Measurements from ENCODE around the gene SPINT3. TPM values are rescaled to one million over a fixed set of nuclear protein-coding genes. Genes with fewer than 3 reads are reported as not detected.

The SPINT3 gene, protein sequence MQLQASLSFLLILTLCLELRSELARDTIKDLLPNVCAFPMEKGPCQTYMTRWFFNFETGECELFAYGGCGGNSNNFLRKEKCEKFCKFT
- not detected for total RNA-seq
- long read RNA-seq, result 0 reads

DNA sequence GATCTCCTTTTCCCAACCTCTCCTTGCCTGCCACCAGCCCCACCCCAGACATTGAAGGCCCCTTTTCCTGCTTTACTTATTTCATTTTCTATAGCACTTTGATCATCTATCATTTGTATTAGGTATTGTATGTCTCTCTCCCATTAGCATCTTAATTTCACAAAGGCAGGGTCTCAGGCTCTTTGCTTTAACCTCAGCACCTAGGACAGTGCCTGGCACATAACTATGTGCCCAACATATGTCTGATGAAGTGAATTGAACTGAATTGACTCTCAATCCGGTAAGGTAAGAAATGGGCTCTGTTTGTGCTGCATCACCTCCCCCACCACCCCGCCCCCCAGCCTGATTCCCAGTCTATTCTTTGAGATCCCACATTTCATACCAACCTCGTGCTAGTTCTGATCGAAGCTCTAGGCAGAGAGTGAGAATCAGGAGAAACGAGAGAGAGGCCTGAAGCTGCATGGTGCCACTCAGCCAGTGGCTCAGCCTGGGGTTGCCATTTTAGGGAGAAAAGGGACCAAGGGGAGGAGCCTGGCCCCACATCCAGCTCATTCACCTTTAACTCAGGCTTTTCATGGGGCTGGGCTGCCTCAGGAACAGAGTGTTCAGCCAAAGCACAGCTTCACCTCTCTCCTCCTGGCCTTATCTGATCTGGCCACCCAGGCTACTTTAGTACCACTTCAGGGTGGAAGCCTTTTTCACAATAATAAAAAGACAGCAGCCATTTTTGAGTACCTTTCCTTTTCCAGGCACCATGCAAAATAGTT is at the start of gene SPINT3:
Gene SPINT3 (minus strand): TSS at position 476 of the 767 bp plus-strand sequence. CDS start 14 bp downstream, at position 462.
- intact Hi-C loops (cut with micrococcal nuclease), result no loop called here
- DNase-seq, result no peak
- no peak for ATAC-seq

DNA sequence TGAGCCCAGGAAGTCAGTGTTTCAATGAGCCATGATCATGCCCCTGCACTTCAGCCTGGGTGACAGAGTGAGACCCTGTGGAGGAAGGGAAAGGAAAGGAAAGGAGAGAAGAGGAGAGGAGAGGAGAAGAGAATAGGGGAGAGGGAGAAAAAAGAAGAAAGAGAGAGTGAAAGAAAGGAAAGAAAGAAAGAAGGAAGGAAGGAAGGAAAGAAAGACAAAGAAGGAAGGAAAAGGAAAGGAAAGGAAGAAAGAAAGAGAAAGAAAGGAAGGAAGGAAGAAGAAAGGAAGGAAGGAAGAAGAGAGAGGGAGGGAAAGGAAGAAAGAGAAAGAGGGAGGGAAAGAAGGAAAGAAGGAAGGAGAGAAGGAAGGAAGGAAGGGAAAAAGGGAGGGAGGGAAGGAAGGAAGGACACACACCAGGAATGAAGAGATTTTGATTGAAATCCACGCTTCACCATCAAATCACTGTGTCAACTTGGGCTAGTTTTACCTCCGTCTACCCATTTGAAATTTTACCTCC is 49.4 kb upstream of the SPINT3 start:
- no peak for ATAC-seq
- DNase-seq, result no peak
- intact Hi-C loops (cut with micrococcal nuclease), result no loop called here

DNA sequence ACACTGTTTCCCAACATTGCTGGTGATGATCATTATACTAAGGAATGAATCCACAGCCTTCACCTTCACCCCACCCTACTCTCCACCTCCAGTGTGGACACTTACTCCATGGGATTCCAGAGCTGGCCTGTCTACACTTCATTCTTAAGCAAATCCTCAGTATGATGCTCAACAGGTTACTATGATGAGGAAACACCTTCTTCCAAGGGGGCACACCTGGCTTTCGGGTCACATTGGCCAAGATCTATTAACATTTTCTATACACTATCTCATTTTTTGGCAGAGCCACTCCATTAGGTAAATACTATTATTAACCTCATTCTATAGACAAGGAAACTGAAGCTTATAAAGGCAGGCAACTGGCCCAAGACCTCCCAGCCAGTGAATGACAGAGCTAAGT is 39.8 kb upstream of the SPINT3 start:
- DNase-seq, result no peak
- ATAC-seq, result no peak
- intact Hi-C loops (cut with micrococcal nuclease), result no loop called here

DNA sequence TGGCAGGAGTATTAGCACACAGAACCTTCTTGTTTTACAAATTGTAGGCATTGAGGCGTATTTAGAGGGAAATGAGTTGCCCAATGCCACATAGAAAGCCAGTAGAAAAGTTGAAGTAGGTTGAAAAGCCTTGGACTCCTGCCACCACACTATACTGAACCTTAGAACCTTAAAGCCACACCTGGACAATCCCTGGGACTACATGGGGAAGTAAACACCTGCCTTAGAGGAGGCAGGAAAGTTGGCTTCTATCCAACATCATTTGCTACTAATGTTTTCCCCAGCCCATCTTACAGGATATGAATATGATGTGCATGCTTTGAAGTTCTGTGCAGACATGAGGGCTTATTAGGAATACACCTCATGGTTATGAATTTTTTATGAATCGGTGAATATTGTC is 37.0 kb upstream of the SPINT3 start:
- DNase-seq, result no peak
- ATAC-seq, result no peak
- intact Hi-C loops (cut with micrococcal nuclease), result no loop called here

DNA sequence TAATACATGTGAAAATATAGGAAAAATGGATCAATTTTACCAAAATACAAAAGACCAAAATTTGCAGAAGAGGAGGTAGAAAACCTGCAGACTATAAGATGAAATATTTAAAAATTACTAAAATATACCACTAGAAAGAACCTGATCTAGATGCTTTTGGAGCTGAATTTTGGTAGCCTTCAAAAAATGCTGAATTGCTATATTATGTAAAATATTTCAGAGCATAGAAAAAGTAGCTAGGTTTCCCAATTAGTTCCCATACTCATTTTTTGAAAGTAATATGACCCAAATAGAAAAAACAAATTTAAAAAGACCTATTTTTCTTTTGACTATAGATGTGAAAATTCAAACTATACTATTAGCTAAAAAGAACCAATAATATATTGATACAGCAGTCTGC is 35.3 kb upstream of the SPINT3 start:
- intact Hi-C loops (cut with micrococcal nuclease), result no loop called here
- ATAC-seq, result no peak
- no peak for DNase-seq

DNA sequence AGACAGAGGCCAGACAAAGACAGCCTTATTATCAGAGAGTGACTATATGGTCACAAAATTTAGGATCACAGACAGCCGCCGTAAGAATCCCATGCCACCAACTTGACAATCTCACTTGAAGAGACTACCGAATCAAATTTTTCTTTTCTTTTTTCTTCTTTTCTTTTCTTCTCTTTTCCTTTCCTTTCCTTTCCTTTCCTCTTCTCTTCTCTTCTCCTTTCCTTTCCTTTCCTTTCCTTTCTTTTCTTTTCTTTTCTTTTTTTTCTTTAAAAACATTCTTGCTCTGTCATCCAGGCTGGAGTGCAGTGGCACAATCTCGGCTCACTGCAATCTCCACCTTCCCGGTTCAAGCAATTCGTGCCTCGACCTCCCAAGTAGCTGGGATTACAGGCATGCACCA is 33.0 kb upstream of the SPINT3 start:
- DNase-seq (no peak), ATAC-seq (no peak)
- intact Hi-C loops (cut with micrococcal nuclease), result no loop called here

DNA sequence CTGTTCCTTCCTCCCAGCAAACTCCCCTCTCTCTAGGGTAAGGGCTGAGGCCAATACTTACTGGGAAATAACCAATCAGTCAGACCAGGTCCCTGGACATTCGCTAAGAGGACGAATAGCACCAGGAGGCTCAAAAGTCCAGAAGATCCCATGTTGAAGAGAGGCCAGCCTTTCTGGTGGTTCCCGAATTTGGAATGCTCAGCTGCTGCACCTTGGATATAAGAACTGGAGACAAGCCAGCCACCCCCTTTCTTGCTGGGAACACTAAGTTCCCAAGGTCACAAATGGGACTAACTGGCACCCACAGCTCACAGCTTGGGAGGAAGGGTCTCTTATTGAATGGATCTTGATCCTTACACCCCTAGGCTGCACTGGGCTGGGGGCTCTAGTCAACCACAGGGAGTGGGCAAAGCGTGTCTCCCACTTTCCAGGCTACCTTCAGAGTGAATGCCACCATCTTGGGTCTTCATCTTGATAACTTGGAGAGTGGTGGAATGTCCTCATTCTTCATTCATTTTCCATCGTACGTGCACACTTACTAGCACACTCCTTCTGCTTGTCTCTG is 31.9 kb upstream of the SPINT3 start, which contains the start of gene EPPIN:
Gene EPPIN (minus strand): TSS at position 196 of the 565 bp plus-strand sequence. CDS start 44 bp downstream, at position 152.
- no peak for ATAC-seq
- intact Hi-C loops (cut with micrococcal nuclease), result no loop called here
- DNase-seq, result no peak

DNA sequence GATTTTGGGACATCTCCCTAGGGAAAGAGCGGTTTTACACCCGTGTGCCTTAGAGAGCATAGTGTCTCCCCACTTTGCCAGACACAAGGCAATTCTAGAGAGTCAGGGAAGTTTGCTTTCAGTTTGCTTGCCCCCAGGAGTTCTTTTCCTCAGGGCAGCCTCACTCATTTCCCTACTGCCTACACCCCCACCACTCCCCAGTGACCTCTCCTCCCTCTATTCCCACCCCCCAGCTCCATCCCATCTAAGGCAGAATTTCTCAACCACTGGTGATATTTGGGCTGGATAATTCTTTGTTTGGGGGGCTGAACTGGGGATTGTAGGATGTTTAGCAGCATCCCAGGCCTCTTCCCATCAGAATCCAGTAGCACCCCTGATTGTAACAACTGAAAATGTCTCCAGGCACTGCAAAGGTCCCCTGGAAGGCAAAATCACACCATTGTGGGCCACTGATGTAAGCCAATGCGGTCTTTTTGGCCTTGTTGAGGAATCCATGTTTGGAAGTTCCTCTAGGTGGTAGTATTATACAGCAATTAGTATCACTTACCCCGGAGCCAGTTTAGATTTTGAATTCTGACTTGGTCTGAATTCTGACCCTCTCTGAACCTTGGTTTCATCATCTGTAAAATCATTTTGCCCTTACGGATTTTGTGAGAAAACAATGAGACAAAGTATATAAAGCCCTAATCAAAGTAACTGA is 30.5 kb upstream of the SPINT3 start:
- intact Hi-C loops (cut with micrococcal nuclease), result no loop called here
- DNase-seq, result no peak
- ATAC-seq, result no peak

DNA sequence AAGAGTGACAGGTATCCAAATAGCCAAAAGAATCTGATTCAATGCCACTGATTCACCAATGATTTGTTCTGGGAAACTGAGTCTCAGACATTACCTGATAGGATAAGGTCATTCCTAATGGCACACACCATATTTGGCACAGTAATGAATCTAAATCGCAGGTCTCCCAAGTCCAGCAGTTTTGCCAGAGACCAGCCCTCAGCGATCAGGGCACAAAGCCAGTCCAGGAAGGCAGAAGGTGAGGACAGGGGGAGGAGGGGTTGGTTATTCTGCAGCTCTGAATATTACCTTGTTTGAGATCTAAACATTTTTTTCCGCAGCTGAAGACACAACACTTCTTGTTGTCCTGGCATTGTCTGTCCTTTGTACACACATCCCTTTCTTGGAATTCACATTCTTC is 29.9 kb upstream of the SPINT3 start:
- ATAC-seq (no peak), DNase-seq (no peak)
- intact Hi-C loops (cut with micrococcal nuclease), result no loop called here

DNA sequence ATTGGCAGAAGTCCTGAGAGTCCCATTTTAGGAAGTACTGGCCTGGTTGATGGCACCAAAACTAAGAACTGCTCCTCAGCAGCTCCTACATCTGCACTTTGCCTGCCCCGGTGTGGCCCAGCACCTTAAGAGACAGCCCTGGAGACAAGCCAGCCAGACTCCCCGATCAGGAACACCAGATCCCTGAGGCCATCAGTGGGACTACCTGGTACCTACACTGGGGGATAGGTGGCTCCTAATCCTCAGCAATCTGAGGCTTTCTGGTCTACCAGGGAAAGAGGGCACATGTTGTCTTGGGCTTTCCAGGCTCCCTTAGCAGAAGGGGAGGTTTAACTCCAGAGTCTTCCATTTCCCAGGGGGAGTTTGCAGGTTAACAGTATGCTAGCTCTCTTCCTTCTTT is 24.0 kb upstream of the SPINT3 start, which contains the start of gene WFDC6:
Gene WFDC6 (minus strand): TSS at position 101 of the 400 bp plus-strand sequence. CDS start 75 bp downstream, at position 26.
- ATAC-seq (no peak), DNase-seq (no peak)
- intact Hi-C loops (cut with micrococcal nuclease), result no loop called here

DNA sequence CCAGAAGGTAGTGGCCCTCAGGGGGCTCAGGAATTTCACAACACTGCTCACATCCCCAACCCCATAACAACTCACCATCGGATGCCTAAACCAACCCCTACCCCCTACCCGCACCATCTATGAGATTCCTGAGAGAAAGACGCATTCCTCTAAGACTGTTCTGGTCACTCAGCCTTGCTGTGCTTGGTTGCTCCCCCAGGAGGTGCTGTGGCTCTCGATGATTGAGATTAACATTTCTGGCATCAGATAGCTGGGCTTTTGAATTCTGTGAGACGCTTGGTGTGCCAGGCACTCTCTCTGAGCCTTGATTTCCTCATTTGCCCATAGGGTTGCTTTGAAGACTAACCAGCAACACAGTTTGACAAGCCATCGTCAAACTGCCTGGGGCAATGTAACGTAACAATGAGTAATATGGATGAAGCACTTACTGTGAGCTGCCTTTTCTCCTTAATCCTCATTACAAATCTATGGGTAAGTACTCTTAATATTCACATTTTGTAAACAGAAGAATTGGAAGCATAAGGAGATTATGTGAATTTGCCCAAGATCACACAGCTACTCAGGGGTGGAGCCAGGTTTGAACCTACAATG is 22.9 kb upstream of the SPINT3 start:
- DNase-seq (no peak), ATAC-seq (no peak)
- intact Hi-C loops (cut with micrococcal nuclease), result no loop called here

DNA sequence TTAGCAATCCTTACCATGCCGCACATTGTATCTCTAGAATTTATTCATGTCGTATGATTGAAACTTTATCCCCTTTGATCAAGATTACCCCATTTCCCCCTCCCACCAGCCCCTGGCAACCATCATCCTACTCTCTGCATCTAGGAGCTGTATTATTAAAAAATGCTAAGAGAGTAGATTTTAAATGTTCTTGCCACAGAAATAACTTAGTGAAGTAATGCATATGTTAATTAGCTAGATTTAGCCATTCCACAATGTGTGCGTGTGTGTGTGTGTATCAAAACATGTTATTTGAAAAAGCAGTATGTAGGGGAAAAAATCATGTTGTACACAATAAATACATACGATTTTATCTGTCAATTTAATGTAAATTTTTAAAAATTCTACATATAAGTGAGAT is 11.9 kb upstream of the SPINT3 start:
- no peak for DNase-seq
- intact Hi-C loops (cut with micrococcal nuclease), result no loop called here
- ATAC-seq, result no peak

DNA sequence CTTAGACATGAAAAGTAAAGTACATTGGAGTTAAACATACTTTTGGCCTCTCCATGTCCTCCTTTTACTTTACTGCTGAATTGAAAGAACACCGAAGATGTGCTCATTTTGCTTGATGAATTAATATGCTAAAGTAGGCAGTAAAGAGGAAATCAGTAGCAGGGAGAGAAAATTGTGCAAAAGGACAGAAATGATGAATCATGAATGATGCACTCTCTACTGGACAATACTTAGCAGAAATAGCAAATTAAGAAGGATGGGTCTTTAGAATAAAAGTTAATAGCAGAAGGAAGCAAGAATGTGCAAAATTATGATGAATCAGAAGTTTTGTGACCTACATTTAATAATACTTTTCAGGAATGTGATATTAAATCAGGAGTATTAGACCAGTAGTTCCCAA is 8.4 kb upstream of the SPINT3 start:
- no peak for DNase-seq
- intact Hi-C loops (cut with micrococcal nuclease), result no loop called here
- ATAC-seq, result no peak

DNA sequence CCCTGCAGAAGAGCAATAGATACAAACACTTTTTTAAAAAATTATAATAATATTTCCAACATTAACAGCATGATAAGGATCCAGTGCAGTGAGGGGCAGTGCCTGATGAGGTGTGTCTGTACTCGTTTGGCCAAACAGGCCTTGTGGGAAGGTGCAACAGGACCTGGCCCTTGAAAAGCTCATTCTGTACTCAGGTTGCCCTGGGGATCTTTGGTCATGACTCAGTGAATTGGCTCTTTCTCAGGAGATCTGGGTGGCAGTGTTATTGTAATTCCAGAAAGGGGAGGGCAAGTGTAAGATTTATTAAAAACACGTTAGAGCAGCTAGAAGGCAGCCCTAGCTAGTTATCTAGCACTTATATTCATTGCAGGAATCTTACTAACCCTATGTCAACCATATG is 2.9 kb upstream of the SPINT3 start:
- DNase-seq (no peak), ATAC-seq (no peak)
- intact Hi-C loops (cut with micrococcal nuclease), result no loop called here

DNA sequence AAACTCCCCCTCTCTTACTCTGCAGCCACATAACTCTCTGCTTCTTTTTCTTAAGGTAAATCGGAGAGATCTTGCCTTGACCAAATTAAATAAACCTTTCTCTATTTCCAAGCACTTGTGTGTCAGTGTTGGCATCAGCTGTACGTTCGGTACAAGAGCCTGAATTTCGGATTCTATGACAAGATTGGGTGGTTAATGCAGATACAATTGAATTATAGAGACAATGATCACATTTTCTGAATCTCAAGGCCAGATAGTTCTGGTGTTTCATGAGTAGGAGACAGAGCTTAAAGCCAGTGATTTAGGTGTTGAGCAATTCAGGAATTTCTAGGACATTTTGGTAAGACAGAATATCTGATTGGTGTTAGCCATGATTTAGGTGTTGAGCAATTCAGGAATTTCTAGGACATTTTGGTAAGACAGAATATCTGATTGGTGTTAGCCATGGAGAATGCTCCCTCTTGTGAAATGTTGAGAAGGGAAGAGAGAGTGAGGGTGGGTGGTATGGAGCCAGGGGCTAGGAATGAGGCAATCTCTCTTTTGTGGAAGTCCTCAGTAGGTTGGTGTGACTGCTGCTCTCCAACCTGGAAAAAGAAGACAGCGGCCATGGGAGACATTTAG is 5.1 kb downstream of the SPINT3 start:
- DNase-seq, result no peak
- intact Hi-C loops (cut with micrococcal nuclease), result no loop called here
- ATAC-seq, result no peak

DNA sequence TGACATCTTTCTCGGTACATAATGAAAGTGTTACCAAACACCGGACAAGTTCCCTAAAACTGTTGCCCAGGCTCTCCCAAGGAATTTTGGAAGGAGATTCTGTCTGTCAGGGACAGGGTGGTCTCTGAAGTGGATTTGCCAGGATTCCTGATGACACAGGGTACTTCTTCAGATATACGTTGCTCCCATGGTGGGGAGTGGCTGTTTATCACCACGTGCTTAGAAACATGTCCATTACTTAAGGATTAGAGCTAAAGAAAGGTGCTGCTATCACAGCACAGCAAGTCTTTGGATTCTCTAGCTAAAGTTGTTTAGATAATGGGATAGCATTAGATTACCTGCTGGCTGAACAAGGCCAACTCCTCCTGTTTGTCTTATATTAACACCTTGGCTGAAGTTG is 6.3 kb downstream of the SPINT3 start:
- intact Hi-C loops (cut with micrococcal nuclease), result no loop called here
- DNase-seq (no peak), ATAC-seq (no peak)

DNA sequence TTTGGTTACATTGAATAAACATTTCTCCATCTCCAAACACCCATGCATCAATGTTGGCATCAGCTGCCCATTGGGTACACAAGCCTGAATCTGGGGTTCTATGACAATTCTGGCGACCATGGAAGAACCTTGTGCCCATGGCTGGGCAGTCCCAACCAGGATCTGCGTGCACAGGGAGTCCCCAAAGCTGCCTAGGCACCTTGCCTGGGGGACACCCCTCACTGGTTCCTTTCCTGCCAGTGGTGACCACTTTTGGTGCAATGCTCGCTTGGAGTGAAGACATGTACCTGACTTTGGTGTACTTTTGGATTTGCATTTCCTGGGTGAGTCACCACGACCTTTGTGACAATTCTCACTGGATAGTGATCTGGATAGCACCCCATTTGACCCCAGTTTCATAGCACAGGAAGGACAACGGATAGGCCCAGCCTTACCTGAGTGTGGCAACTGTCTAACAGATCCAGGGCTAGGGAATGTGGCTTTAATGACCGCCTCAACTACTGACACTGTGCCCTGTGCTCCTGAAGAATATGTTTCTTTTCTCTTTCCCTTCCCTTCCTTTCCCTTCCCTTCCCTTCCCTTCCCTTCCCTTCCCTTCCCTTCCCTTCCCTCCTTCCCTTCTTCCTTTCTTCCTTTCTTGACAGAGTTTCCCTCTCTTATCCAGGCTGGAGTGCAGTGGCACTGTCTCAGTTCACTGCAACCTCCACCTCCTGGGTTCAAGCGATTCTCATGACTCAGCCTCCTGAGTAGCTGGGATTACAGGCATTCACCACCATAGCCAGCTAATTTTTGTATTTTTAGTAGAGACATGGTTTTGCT is 7.1 kb downstream of the SPINT3 start:
- no peak for DNase-seq
- intact Hi-C loops (cut with micrococcal nuclease), result no loop called here
- ATAC-seq, result no peak

Data from left ventricle myocardium superior (tissue), 1 donor.